Non-pigmented ciliary epithelial cell (primary cell): ENCODE data around the gene GLCCI1.
"Not testable (repeated sequence)": the region's sequence is repeated elsewhere in the genome, so short reads cannot be mapped to it uniquely, and the experiment has no call there.

Experiments used
- DNase-seq: peaks from one replicate; pipeline ENCODE4 v3.0.0-alpha.2; 2010; ENCODE audit warnings: low read depth

GLCCI1 gene

DNA sequence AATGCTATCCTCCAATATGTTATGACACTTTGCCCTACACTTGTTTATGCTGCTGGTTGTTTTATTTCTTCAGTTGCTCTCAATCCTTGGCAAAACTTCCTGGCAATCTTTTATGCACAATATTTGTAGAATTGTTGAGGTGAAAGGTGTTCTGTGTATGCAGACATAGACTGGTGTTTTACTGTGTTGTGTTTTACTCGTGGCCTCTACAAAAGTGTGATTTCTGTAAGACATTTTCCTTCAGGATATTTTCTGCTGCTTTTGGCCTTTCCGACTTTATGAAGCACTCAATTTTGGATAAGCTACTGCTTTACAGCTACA, 21.8 kb downstream of the GLCCI1 start:
- DNase-seq, result no peak

DNA sequence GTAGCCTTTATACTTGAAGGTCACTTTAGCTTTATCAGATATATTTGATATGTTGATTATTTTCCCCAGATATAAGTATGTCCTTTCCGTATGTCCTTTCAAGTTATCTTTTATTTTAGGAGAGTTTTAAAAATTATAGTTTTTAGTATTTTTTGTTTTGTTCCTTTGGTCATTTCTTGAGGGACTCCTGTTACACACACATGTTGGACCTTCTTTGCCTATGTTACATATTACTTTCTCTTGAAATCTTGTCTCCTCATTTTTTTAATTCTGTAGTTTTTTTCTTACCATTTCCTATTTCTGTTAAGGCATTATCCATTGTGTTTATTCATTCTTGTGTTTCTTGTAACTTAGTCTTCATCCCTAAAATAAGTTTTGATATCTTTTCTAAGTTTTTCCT, 23.9 kb downstream of the GLCCI1 start:
- no peak for DNase-seq

DNA sequence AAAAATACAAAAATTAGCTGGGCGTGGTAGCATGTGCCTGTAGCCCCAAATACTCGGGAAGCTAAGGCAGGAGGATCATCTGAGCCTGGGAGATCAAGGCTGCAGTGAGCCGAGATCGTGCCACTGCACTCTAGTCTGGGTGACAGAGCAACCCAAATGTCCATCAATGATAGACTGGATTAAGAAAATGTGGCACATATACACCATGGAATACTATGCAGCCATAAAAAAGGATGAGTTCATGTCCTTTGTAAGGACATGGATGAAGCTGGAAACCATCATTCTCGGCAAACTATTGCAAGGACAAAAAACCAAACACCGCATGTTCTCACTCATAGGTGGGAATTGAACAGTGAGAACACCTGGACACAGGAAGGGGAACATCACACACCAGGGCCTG, 26.8 kb downstream of the GLCCI1 start:
- DNase-seq, result not testable (repeated sequence)

DNA sequence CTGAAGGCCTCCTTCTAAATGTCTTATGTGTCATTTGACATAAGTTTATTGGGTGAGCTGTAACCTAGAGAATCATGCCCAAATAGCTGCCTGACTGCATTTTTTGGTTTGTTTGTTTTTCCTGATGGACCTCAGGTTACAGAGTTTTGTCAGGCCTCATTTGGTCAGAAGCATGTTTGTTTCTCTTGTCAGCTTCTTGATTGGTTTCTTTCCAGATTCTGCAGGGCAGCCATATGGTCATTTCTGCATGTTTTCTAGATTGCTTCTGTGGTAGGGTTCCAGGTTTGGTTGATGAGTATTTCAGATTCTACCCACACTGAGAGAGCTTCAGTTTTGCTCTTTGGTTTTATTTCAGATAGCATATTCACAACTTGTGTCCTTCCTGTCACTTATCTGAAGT, 28.0 kb downstream of the GLCCI1 start:
- no peak for DNase-seq

DNA sequence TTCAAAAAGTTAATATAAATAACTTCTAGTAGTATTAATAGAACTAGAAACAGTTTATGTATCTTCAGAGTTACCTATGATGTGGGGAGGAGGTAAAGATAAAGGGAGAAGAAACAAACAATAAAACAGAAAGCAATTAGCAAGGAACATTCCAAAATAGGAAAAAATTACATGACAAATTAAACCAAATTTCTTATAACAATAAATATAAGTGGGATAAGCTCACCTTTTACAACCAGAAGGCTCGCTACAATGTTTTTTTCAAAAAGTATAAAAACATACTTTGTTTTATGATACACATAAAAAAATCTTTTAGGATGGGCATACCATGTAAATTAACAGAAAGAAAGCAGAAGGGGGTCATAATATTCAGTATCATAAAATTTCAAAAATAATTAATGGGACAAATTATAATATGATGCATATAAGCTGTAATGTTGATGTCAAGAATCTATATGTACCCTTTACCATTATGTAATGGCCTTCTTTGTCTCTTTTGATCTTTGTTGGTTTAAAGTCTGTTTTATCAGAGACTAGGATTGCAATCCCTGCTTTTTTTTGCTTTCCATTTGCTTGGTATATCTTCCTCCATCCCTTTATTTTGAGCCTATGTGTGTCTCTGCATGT, 31.8 kb downstream of the GLCCI1 start:
- DNase-seq, result no peak

DNA sequence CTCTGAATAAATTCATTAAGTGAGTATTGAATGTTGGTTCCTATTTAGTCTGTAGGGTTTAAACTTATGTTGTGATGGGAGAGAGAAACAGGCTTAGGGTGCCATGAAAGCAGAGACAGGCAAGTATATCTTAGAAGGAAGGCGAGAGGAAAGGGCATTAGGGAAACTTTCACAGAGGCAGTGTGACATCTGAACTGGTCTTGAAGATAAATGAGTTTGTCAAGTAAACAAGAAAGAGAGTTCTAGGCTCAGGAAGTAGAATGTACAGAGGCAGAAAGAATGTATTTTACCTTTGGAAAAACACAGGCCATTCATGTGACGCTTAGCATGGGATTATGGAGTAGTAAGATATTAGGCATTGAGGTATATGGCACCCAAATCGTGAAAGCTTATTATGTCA, 34.5 kb downstream of the GLCCI1 start:
- no peak for DNase-seq

DNA sequence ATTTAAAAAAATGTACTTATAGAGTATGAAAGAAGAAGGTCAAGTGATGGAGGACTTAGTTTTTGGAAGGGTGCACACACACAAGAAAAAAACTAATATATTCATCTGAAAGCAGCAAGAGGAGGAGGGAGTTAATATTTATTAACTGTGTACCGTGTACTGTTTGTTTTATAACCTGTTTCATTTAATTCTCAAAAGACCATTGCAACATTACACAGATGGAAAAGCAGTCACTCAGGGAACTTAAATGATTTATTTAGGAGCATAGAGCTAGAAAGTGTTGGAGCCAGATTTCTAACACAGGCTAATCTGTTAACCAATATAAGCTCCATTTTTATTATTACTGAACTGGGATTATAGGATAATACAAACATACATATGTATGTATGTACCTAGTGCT, 36.7 kb downstream of the GLCCI1 start:
- DNase-seq, result no peak

DNA sequence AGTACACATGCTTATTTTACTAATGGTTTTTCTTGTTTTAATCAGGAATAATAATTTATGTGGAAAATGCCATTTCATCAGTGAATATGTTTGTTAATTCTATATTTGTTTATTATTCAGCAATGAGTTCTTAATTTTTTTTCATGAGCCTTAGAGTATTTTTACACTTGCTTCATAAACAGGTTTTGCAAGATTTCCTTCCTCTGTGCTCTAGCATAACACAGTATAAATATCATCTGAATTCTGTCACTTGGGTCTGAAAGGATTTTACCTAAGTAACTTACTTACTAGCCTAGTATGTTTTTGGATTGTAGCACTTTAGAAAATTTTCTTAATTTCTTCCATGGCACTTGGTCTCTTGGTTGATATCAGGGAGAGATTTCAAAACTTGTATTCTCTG, 45.8 kb downstream of the GLCCI1 start:
- no peak for DNase-seq

DNA sequence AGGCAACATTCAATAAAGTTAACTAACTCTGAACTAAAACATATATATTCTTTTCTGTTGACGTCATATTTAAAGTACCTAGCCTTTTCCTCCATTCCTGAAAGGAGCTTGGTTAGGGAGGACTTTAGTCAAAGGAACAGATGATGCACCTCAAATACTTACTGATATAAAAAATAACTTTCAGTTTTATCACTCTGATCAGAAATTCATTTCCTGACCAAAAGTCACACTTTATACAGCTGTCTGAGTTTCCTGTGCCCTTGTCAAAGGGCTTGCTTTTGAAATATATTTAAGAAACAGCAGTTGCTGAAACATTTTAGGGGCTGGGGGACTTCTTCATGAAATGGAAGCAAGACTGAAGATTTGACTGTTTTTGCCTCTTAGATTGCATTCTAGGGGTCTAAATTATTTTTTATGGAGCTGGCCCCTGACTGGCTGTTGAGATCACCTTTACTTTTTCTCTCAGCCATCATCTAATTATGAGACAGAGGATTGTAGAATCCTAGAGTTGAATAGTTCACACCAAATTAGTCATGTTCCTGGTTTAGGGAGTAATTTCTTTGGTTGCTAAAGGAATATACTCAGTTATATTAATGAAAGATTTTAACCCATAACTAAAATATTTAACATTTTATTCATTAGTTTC, 46.6 kb downstream of the GLCCI1 start:
- DNase-seq, result no peak

DNA sequence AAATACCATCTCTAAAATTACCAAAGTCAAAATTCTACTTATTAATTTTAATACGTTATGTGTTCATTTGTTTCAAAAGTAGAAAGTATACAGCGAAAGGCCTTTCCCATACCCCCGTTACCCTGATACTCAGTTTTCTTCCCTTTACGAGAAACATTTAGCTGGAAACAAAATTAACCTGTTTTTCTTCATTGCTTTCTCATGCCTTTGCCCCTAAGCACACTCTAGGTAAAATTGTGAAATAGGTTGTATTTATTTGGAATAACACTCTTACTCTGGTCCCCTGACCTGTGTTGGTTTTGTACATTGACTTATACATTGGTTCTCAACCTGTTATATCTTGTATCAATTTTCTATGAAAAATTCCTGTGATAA, 47.1 kb downstream of the GLCCI1 start:
- DNase-seq, result no peak

DNA sequence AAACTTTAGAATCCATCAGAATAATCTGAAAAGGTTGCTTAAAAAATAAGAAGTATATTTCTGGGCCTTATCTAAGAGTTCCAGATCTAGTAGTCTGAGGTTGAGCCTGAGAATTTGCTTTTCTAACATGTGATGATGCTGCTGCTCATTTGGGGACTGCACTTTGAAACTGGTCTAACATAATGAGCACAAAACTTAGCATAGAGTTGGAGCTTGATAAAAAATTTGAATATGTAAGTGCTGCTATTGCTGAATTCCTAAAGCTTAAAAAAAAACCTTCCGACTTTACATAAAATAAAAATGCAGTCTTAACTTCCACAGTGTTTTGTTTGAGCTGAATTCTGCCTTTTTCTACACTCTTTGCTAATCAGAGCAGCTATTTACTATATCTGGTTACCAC, 48.8 kb downstream of the GLCCI1 start:
- DNase-seq, result no peak

DNA sequence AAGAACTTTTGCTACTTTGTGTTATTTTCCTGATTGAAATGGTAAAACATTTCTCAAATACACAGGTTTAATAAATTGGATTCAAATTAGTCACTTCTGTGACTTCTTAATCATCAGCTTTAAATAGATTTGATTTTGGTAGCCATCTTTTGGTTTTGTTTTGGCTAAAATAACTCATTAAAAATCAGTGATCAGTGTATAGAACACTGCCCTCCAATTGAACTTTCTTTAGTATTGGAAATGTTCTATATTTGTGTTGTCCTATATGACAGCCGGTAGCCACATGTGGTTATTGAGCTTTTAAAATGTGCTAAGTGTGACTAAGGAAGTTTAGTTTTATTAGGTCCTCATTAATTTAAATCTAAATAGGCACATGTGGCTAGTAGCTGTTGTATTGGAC, 50.4 kb downstream of the GLCCI1 start:
- no peak for DNase-seq

DNA sequence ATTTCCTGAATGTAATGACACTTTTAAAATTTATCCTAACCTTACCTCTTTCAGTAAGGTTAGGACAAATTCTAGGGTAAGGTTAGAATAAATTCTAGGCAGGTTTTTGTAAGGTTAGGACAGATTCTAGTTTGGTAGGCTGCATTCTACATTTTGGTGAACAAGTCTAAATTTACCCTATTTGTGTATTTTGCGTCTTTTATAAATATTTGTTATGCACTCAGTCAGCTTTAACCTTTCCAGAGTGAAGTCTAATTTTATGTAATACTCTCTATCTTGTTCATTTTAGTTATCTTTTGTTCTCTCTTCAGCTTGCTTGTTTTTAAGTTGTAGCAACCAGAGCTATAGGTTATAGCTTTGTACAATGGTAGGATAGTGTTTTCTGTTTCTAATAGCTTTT, 54.0 kb downstream of the GLCCI1 start:
- DNase-seq, result no peak

DNA sequence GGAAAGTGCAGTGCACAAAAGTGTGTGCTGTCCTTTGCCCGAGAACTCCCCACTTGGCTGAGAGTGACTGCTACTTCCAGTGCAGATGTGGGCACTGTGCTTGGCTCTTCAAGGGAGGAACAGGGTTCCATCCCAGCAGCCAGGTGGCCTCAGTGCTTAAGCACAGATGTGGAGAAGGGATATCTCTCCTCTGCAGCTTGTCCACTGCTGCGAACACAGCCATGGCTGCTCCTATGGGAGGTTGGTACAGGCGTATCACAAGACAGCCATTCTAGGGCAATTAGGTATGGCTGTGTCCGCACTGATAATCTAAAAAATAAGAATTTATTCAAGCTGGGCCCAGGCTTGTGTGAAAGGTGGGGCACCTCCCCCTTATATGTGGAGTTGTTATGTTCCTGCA, 66.6 kb downstream of the GLCCI1 start:
- no peak for DNase-seq

DNA sequence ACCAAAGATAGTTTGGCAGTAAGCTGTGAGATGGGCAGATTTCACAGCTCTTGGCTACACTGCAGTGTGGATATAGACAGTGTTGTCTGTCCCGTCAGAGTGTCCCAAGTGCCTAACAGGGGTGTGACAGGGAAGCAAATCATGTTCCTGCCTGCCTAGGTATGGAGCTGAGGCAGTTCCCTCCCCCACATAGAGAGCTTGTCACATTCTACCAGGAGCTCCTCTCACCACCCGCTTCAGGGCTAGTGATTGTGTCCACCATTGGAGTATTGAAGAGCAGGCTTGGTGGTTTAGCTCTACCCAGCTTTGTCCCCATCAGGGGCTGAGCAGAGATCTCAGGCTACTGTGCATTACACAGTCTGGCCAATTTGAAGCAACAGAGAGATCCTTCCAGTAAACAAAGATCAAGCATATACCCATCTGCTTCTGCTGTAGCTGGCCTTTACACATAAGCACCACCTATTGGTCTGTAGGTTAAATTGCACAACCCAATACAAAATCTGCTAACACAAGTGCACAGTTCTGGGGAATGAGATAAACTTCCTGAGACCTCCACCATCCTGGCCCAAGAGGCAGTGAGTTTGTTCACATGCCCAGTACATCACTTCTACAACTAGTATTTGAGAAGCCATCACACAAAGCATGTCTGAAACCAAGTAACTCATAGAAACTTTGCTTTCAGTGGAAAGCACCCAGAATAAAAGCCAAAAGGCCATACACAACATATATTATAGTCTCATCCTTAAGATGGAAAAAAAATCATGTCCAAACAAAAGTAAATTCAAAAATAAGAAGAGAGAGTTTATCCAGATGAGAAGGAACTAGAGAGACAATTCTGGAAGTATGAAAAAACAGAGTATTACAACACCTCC, 67.3 kb downstream of the GLCCI1 start:
- no peak for DNase-seq

DNA sequence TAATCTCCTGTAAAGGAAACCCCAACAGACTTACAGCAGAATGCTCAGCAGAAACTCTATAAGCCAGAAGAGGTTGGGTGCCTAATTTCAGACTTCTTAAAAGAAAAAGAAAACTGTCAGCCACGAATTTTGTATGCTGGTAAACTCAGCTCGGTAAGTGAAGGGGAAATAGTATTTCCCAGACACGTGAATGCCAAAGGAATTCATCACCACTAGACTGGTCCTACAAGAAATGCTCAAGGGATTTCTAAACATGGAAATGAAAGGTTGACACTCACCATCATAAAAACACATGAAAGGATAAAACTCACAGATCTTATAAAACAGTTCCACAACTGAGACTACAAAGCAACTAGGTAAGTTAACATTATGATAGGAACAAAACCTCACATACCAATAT, 68.6 kb downstream of the GLCCI1 start:
- no peak for DNase-seq

DNA sequence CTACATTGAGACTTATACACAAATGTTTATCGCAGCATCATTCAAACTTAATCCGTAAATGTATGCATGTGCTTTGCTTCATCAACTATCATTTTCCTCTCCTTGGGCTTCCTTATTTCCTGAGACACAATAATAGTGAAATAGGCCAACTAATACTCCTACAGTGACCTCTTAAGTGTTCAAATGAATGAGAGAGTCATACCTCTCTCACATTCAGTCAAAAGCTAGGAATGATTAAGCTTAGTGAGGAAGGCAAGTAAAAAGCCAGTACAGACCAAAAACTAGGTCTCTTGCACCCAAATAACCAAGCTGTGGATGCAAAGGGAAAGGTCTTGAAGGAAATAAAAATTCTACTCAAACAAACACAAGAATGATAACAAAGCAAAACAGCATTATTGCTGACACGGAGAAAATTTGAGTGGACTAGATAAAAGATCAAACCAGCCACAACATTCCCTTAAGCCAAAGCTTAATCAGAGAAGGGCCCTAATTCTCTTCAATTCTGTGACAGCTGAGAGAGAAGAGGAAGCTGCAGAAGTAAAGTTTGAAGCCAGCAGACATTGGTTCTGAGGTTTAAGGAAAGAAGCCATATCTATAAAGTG, 72.3 kb downstream of the GLCCI1 start:
- no peak for DNase-seq

DNA sequence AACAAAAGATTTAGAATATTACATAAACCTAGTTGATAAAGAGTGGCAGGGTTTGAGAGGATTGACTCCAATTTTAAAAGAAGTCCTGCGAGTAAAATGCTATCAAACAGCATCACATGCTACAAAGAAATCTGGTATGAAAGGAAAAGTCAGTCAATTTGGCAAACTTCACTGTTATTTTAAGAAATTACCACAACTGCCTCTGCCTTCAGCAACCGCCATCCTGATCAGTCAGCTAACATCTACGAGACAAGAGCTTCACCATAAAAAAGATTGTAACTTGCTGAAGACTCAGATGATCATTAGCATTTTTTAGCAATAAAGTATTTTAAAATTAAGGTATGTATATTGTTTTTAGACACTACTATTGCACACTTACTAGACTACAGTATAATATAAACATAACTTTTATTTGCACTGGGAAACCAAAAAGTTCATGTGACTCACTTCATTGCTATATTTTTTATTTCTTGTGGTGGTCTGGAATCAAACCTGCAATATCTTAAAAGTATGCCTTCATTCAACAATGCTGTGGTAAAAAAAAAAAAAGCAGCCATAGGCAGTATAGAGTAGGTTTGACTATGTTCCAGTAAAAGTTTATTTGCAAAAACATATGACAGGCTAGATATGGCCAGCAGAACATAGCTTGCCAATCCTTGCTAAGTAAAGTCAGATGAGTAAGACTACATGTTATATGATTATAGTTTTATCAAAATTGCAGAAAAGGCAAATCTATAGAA, 74.4 kb downstream of the GLCCI1 start:
- DNase-seq, result no peak

DNA sequence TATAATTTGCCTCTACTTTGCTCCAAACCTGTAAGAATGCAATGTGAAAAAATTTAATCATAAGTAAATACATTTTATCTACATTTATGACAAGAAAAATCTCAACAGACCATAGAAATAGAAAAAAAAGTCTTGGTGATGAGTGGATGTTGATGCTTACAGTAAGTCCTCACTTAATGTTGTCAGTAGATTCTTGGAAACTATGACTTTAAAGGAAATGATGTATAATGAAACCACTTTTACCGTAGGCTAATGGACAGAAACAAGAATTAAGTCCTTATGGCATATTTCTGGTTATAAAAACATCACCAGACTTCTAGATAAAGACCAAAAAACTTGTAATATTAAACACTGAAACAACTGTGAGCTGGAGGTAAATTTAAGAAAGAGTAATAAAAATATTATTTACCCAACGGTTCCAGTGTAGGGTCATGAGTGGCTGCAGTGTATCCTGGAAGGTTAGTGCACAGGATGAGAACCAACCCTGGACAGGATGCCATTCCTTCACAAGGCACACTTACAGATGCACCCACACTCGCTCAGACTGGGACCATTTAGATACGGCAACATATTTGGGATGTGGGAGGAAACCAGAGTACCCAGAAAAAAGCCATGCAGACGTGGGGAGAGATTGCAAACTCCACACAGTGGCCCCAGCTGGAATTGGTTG, 76.3 kb downstream of the GLCCI1 start:
- no peak for DNase-seq

DNA sequence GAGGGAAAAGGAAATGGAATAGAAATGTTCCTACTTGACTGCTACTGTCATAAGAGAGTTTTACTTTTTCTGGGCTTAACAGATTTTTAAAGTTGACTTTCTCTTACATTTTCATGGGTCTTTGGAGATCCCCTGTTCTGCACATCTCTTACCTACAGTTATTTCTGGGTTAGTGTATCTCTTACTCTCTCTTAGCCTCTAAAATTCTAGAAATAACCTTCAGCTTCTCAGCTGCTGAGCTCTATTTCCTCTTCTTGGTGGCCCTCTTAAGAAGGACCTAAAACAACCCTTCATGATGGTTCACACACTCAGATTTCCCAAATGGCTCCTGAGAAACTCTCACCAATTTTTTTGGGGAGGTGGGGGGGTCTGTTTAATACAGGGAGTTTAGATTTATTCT, 79.5 kb downstream of the GLCCI1 start:
- DNase-seq, result not testable (repeated sequence)

DNA sequence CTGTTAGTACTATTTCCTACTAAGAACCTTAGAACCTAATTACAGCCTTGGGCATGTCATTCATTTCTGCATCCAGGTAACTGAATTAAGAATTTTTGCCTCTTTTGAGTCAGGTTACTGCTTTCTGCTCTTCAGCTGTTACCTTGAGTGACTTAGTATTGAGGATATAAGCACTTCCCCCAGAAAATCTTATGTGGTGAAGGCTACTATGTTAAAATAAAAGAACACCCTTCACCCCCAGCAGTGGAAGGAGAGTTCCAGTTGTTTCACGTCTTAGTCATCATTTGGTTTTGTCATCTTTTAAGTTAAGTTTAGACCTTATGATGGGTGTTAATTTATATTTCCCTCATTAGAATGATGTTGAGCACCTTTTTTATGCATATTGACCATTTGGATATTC, 82.8 kb downstream of the GLCCI1 start:
- DNase-seq, result no peak

DNA sequence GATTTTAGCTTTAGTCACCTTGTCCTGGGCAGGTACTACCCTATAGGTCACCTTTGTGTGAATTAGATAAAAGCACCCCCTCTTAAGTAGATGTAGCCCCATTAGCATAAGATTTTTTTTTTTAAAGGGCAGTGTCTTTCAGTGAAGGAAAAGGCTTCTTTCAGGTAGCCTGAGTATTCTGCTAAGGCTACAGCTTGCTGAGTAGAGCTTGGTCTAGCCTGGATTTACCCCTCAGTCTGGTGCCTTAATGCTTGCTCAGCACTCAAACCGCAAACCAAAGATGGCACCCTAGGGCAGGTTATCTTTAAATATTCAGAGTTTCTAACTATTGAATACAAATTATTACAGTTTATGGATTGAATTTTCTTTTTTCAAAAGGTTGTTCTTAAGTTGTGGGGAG, 83.4 kb downstream of the GLCCI1 start:
- no peak for DNase-seq
